ENCODE data around the gene ZSCAN32.

DNA sequence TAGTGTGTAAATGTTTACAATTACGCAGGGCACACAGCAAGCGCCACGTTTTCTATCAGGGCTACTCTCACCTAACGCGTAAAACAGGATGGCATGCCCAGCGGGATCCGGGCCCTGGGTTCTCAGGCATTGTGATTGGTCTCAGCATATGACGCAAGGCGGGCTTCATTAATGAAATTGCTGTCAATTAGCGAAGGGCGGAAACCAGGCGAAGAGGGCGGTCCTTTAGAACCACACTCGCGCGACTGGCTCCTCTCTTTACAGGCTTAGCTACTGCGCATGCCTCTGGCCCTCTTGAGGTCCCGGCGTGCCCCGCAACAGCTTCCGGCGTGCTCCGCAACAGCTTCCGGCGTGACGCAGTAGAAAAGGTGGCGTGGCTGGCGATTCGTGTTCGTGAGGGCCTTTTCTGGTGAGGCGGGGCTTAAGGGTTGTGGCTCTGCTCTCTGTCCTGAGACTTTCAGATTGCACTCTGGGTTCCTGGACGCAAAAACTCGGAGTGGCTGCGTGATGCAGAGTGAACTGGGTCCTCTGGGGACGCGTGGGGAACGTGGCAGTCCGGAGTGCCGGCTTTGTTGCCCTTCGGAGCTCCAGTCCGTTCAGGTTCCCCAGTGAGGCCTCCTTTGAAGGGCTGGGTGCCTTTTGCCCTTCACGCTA lies 35.9 kb downstream of the ZSCAN32 start:
- TF ChIP-seq RAD21 (IDR thresholded peaks at IDR 0.05; ENCODE audit: low read length) (no peak), EP300 (IDR thresholded peaks at IDR 0.05; ENCODE audit: borderline replicate concordance in 1 of 2, low read depth in 1 of 2, low read length in 1 of 2) (no peak), POLR2AphosphoS5 (IDR thresholded peaks at IDR 0.05; ENCODE audit: low read depth, low read length) (no peak; the same call in 1 of the 2 replicates)
- TF ChIP-seq, protein P1, sequence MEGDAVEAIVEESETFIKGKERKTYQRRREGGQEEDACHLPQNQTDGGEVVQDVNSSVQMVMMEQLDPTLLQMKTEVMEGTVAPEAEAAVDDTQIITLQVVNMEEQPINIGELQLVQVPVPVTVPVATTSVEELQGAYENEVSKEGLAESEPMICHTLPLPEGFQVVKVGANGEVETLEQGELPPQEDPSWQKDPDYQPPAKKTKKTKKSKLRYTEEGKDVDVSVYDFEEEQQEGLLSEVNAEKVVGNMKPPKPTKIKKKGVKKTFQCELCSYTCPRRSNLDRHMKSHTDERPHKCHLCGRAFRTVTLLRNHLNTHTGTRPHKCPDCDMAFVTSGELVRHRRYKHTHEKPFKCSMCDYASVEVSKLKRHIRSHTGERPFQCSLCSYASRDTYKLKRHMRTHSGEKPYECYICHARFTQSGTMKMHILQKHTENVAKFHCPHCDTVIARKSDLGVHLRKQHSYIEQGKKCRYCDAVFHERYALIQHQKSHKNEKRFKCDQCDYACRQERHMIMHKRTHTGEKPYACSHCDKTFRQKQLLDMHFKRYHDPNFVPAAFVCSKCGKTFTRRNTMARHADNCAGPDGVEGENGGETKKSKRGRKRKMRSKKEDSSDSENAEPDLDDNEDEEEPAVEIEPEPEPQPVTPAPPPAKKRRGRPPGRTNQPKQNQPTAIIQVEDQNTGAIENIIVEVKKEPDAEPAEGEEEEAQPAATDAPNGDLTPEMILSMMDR (IDR thresholded peaks at IDR 0.05) = no peak

Measured in SK-N-SH (cell line).